Activated T-cell treated with anti-CD3 and anti-CD28 coated beads for 48 hours (primary cell): ENCODE data around the gene RASA3.
A peak's percentile ranks its signal among the peaks of the same experiment; 100 is the strongest.

Source experiments
- DNase-seq: peaks from one replicate; pipeline ENCODE4 v3.0.0-alpha.2; 2020; ENCODE audit warnings: low read depth

The RASA3 gene

DNA sequence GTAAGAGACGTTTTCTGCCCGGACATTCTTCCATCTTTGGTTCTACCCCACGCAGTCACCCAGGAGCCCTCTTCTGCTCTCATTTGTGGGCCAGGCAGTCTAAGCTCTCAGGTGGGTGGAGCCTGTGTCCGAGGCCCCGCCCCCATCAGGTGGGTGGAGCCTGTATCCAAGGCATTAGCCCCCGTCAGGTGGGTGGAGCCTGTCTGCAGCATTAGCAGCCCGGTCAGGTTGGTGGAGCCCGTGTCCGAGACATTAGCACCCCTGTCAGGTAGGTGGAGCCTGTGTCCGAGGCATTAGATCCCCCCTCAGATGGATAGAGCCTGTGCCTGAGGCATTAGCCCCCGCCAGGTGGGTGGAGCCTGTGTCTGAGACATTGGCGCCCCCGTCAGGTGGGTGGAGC lies 113.1 kb downstream of the RASA3 start:
- peak; percentile 49 for DNase-seq

- DNase-seq: no peak
Observed at GRCh38 chr13:114018461-114019055, 113.9 kb downstream of the RASA3 start.

DNA sequence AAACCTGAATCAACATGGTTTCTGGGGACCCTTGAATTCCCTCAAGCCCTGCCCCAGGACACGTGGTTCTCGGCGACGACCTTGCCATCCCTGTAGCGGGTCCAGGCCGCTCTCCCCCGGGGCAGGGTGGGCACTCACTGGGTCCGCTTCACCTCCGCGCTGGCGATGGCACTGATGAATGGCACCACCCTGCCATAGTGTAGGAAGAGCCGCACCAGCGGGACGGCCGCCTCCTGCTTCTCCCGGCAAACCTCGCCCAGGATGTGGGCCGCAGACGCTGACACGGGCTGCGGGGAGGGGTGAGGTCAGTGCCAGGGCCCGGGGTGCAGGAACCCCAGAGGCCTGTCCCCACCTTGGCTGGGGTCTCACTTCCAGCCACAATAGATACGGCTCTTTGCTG lies 114.5 kb downstream of the RASA3 start:
- DNase-seq: no peak

DNA sequence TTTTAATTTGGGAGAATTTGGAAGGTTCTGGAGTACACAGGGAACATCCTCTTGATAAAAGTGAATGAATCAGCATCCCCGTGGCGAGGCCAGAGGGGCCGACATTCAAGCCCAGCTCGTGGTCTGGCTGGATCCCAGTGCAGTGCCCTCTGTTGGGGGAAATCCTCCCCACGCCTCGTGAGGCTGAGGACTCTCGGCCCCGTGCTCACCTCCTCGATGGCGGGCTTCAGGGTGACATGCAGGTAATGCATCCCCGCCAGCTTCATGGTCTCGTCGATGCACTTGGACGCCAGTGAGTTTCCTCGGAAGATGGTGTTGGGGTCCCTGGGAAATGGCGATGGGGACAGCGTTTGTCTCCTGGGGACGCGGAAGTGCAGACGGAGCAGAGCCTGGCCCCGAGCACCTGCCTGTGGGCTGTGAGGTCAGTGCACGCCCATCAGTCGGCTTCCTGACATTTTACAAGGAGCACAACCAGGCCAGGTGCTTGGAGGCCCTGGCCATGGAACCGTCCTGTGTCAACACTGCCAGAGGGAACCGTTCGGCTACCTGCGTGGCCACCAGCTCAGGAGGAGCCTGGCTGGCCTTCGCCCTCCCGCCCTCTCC lies 115.3 kb downstream of the RASA3 start:
- DNase-seq: no peak

- no peak for DNase-seq
Observed at GRCh38 chr13:114016321-114017027, 115.9 kb downstream of the RASA3 start.

DNA sequence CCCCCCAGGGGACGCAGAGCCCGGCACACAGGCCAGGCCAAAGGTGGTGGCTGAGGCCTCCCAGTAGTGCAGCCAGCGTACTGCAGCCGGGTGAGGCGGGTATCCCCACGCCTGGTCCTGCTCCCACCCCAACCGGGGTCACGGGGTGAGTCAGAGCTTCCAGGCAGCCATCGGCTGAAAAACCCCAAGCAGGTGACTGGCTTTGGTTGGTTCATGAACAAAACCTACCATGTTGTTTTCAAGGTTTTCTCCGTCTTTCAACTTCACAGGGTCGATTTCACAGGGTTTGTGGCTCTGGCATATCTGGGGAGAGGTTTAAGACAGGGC lies 116.5 kb downstream of the RASA3 start:
- peak; percentile 15 for DNase-seq

- no peak for DNase-seq
Observed at GRCh38 chr13:114015111-114015968, 117.1 kb downstream of the RASA3 start.

GRCh38 chr13:114013952-114014629 lies 118.3 kb downstream of the RASA3 start:
- DNase-seq: no peak

- no peak for DNase-seq
Observed at GRCh38 chr13:114013336-114013735, 119.1 kb downstream of the RASA3 start.

GRCh38 chr13:114012921-114013320 lies 119.5 kb downstream of the RASA3 start:
- DNase-seq: no peak

- no peak for DNase-seq
Observed at GRCh38 chr13:114012141-114012540, 120.3 kb downstream of the RASA3 start.

DNA sequence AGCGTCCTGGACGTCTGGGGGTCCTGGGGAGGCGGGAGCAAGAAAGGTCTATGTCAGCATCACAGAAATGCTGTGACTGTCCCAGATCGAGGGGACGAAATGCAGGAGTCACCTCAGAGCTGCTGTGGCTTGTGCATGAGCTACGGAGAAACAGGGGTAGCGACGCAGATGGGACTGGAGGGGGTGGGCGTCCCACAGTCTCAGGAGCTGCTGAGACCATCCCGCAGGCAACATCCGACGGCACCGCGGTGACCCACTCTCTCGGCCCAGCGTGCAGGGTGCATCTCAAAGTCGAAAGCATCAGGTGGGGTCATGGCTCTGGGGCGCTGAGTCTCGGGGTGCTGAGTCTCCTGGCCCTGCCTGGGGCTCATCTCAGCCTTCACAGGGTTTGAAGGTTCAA lies 121.2 kb downstream of the RASA3 start:
- DNase-seq: no peak

DNA sequence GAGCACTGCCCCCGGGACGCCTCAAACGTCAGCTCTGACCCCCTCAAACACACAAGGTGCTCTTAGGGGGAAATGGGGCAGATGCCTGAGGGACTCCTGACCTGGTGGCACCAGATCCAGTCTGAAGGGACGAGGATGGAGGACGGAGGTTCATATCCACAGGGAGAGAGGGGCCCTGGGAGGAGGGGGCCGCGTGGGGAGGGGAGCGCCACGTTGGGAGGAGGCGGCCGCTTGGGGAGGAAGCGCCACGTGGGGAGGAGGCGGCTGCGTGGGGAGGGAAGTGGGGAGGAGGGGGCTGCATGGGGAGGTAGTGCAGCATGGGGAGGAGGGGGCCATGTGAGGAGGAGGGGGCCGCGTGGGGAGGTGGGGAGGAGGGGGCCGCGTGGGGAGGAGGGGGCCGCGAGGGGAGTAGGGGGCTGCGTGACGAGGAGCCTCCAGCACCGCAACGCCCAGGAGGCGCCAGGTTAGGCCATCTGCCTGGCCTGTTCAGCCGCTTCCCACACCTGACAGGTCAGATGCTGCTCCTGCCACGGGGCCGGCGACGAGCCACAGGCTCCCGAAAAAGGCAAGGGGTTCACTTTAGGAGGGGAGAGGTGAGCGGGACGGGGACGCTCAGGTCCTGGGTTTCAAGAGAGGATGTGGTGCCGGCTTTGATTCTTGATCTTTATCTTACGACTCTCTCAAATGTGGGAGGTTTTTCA lies 121.9 kb downstream of the RASA3 start:
- DNase-seq: no peak

- DNase-seq: no peak
Observed at GRCh38 chr13:114009590-114010400, 122.6 kb downstream of the RASA3 start.

GRCh38 chr13:114008964-114009589 lies 123.3 kb downstream of the RASA3 start:
- DNase-seq: no peak

- no peak for DNase-seq
Observed at GRCh38 chr13:114007566-114007965, 124.9 kb downstream of the RASA3 start.

DNA sequence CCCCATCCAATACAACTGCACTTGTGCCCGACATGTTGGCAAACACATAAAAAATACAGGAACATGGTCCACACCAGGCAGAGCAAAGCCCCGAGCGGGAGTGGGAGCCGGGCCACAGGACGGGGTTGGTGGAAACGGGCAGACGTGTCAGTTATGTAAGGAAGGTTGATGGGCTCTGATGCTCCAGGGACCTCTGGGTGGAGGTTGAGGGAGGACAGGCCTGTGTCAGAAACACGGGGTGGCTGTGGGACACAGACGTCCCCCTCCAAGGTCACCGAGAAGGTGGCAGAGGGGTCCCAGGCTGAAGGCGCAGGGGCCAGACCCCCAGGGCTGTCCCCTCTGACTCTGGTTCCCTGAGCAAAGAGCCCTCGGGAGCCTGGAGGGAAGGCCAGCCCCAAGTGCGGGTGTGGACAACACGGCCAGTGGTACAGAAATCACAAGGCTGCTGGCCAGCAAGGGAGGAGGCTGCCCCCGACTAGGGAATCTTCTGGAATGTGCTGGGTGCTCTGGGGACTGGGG lies 127.2 kb downstream of the RASA3 start:
- DNase-seq: no peak

GRCh38 chr13:114004420-114005205 lies 127.8 kb downstream of the RASA3 start:
- no peak for DNase-seq

DNA sequence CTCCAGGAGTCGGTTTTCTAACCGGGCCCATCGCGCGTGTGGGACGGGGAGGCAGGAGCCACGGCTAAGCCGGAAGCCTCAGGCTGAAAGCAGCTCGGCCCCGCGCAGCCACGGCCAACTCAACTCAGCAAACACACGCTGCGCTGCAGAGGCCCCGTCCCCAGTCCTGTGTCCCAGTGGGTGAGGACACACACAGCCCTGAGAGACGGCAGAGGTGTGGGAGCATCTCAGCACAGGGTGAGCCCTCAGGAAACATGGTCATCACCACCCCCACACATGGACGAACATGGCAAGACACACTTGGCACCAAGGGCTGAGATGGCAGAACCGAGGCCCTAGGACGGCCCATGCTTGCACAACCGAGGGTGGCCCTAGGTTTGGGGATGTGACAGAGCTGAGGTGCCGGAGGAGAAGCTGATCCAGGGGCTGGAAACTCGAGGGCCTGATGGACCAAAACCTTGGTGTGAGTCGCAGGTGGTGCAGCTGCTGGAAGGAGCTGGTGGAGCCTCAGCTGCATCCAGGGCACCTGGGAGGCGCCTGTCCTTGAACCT lies 129.6 kb downstream of the RASA3 start:
- DNase-seq: no peak
